Cardiac fibroblast (primary cell): ENCODE data around the gene ASPSCR1.

ENCODE experiments used
- DNase-seq, 2 donors: peaks; one replicate each; pipeline versions ENCODE4 v3.0.0 to v3.0.0-alpha.2; 2010; ENCODE audit warnings: low read depth in 2 of 2
- H3K4me3 ChIP-seq, 2 donors: replicated peaks in 1 of 2; 1 replicate in 1 of 2; 2 replicates in 1 of 2; pipeline ENCODE4 v1.5.1; 2011; ENCODE audit warnings: low read depth in 2 of 2, low read length in 2 of 2, mild to moderate bottlenecking in 2 of 2, moderate library complexity in 1 of 2
- CTCF ChIP-seq: IDR thresholded peaks from one replicate; pipeline ENCODE4 v1.5.1; 2011; ENCODE audit warnings: low read depth, mild to moderate bottlenecking, low read length, inconsistent platforms

The ASPSCR1 gene

DNA sequence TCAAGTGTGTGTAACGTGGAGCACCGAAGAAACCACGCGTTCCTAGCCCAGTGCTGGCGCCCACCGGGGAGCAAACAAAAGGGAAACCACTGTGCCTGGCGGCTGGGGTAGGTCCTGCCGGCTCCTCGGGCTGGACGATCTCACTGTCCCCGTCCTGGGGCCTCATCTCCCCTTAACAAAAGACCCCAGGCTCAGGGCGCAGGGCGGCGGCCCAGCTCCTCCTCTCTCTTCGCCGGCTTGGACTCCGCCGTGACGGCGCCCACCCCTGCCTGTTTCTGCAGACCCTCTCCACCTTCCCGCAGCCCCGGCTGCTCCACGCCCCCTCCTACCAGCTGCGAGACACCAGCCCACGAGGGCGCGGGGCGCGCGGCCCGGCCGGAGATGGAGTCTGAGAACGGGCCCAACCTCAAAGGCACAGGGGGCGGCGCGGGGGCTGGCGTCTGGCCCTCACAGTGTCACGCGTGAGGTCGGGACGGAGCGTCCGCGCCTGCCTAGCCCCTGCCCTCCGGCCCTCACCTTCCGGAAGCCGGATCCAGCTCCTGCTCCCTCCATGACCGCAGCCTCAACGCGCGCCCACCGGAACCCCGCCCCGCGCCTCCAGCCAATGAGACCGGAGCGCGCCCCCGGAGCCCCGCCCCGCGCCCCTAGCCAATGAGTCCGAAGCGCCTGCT, 45.0 kb downstream of the ASPSCR1 start, which contains the start of gene CENPX:
CENPX (minus strand) TSS at position 569 of the 671 bp plus-strand sequence; CDS start at position 552, 17 bp downstream.
- no peak for TF ChIP-seq CTCF
- no peak for DNase-seq

GRCh38 chr17:82022981-82023446, 45.6 kb downstream of the ASPSCR1 start, which contains the start of gene LRRC45:
TSS of gene LRRC45 (plus strand) at chr17:82023305. CDS start at chr17:82023644, 339 bp downstream.
- DNase-seq, result peak; percentile 100
- H3K4me3 ChIP-seq, result peak within 1 kb of the TSS; percentile 73 to 94
- TF ChIP-seq CTCF, result no peak

More for the DNA sequence above, 45.0 kb downstream of the ASPSCR1 start, which contains the start of gene CENPX:
- H3K4me3 ChIP-seq, result peak within 1 kb of the TSS; percentile 73 to 94

- DNase-seq, result peak in 1 of 2 donors; percentile 24
- TF ChIP-seq CTCF, result no peak
- peak overlapping the region; percentile 55 to 71 for H3K4me3 ChIP-seq
Measured at GRCh38 chr17:82023447-82024241, 46.2 kb downstream of the ASPSCR1 start.

- no peak for TF ChIP-seq CTCF
- no peak for DNase-seq
- no peak overlapping the region for H3K4me3 ChIP-seq
Measured at GRCh38 chr17:82024859-82025258, 47.4 kb downstream of the ASPSCR1 start.

DNA sequence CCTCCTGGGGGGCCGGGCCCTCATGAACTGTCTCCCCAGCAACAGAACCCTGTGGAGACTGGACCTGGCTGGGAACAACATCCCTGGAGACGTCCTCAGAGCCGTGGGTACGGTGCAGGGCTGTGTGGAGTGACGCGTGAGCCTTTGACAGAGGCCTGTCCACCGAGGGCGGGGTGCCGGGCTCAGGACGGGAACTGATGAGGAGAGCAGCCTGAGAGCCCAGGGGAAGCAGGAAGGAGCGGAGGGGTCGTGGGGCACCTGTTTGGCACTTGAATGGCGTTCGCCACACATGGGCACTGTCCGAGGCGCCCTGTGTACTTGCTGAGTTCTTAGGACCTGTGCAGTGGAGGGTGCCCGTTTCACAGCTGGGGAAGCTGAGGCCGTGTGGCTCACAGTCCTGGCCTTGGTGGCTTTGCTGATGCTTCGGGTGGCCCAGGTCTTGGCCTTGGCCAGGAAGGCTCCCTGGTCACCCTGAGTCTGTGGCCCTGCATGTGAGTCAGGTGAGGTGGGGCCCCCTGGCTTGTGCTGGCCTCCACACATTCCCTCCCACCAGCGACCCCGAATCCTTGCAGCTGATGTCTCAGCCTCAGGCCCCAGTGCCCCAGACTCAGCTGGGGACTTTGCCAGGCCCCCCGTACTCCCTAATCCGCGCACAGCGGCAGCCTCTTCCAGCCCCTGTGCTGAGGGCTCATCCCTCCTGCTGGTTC, 48.1 kb downstream of the ASPSCR1 start:
- H3K4me3 ChIP-seq, result no peak overlapping the region
- TF ChIP-seq CTCF, result no peak
- DNase-seq, result no peak

DNA sequence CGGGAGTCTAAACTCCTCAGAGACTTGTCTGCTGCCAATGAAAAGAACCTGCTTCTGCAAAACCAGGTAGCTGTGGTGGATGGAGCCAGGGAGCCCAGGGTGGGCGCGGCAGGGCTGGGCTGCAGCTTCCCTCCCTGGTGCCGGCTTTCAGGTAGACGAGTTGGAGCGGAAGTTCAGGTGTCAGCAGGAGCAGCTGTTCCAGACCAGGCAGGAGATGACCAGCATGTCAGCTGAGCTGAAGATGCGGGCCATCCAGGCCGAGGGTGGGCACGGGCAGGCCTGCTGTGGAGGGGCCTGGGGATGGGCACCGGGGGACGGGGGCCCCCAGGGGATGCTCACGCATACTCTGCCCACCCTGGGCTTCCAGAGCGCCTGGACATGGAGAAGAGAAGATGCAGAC, 50.8 kb downstream of the ASPSCR1 start:
- DNase-seq, result no peak
- no peak for TF ChIP-seq CTCF
- no peak overlapping the region for H3K4me3 ChIP-seq
